Hematopoietic multipotent progenitor cell treated with erythropoietin and hydrocortisone succinate and interleukin-3 and kit ligand, for 4 days (in vitro differentiated cells): ENCODE measurements around the gene PRMT5.

Source experiments
- DNase-seq: peaks from one replicate; pipeline ENCODE4 v3.0.0-alpha.2; 2015

Gene PRMT5

GRCh38 chr14:22929961-22930364 is 787 bp upstream of the PRMT5 start:
- no peak for DNase-seq

GRCh38 chr14:22928237-22929103 is 706 bp downstream of the PRMT5 start:
- DNase-seq, result peak; percentile 55

DNA sequence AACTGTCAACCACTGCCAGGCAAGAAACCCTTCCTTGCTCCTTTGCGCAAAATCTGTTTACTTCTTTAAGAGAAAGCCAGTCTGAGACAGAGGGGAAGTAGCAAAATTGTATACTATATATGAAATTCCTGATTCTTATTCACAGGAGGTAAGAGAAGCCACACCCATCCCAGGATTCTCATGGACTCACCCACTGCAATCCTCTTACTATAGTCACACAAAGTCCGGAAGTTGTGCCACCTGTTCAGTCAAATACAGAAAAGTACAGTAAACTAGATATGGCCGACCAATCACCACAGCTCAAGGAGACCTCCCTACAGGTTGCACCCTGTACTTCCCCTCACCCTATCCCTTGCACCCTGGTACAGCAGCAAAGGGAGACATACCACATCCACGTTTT is 2.9 kb downstream of the PRMT5 start:
- DNase-seq, result no peak

DNA sequence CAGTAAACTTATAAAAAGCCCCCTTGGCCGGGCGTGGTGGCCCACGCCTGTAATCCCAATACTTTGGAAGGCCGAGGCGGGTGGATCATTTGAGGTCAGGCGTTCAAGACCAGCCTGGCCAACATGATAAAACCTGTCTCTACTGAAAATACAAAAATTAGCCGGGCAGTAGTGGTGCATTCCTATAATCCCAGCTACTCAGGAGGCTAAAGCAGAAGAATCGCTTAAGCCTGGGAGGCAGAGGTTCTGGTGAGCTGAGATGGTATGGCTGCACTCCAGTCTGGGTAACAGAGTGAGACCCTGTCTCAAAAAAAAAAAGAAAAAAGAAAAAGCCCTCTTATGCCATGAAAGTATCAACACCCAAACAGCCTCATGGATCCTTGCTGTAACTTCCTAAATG is 3.7 kb downstream of the PRMT5 start:
- no peak for DNase-seq

DNA sequence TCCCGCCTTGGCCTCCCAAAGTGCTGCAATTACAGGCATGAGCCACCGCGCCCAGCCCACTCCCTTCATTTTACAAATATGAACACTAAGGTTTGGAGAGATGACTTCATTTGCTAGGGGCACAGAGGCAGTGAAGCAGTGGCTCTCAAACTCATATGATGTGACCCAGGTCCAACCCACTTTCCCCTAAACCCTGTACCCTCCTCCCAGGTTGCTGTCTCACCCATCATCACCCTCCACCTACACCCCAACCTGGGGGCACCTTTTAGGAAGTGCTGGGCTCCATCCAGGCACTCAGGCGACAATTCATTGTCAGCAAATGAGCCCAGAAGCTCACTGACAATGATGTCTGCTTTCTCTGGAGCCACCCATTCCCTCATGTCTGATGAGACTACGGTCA is 5.4 kb downstream of the PRMT5 start:
- DNase-seq, result no peak

- no peak for DNase-seq
Measured at GRCh38 chr14:22922294-22922693, 6.9 kb downstream of the PRMT5 start.

GRCh38 chr14:22920697-22921096 is 8.5 kb downstream of the PRMT5 start:
- no peak for DNase-seq

GRCh38 chr14:22919601-22919921 is 9.6 kb downstream of the PRMT5 start:
- DNase-seq, result no peak

GRCh38 chr14:22918804-22919600 is 10.2 kb downstream of the PRMT5 start, which contains the start of gene RBM23:
Gene RBM23 (minus strand): TSS chr14:22919149.
- DNase-seq, result peak; percentile 100

- peak; percentile 63 for DNase-seq
Measured at GRCh38 chr14:22915886-22916521, 13.2 kb downstream of the PRMT5 start.

DNA sequence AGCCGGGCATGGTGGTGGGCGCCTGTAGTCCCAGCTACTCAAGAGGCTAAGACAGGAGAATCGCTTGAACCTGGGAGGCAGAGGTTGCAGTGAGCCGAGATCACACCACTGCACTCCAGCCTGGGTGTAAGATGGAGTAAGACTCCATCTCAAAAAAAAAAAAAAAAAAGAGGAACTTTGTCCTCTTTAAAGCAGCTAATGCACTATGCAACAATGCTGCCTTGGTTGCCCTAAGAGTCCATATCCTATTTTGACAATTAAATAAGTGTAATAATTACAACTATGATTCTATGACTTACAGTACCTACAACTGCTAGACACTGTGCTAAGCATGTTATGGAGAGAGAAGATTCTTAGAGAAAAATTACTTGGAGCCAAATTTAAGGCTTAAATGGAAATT is 14.3 kb downstream of the PRMT5 start:
- DNase-seq, result peak; percentile 36

DNA sequence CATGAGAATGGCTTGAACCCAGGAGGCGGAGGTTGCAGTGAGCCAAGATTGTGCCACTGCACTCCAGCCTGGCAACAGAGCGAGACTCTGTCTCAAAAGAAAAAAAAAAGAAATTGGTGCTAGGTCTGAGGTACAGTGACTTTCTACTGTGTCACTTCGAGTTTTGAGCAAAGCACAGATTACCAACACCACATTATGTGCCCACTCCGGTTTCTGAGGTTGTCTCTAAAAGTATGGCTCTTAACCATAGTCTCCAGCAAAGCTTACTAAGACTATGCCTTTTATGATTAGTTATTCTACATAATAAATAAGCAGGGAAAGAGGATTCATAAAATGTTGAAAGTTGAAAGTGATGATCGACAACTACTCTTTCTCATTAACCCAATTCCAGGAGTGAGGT is 18.3 kb downstream of the PRMT5 start:
- DNase-seq, result no peak

GRCh38 chr14:22908601-22909000 is 20.6 kb downstream of the PRMT5 start:
- DNase-seq, result peak; percentile 32

- DNase-seq, result no peak
Measured at GRCh38 chr14:22907429-22907828, 21.7 kb downstream of the PRMT5 start.

DNA sequence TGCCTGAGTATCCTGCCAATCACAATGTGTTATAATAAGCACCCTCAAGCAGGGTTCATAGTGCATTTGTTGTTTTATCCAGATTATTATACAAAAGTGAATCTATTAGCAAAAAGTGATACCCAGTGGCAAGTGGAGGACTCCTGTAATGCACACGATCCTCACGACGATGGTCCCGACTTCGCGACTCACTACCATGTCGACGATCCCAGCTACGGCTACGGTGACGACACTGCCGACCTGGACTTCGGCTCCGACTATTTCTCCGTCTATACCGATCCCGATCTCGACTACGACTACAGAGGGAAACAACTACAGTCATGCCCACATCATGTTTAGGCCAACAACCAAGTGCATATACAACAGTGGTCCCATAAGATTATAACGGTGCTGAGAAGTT is 23.1 kb downstream of the PRMT5 start:
- DNase-seq, result no peak

DNA sequence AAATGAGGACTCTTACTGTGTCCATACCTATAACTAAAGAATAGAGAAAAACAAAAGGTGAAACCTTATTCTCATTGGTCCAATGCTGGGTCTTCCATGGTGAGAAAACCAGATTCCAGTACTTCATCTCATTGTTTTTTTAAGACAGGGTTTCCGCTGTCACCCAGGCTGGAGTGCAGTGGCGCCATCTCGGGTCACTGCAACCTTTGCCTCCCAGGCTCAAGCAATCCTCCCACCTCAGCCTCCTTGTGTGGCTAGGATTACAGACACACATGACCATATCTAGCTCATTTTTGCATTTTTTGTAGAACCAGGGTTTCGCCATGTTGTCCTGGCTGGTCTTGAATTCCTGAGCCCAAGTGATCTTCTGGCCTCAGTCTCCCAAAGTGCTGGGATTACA is 23.5 kb downstream of the PRMT5 start:
- DNase-seq, result no peak

DNA sequence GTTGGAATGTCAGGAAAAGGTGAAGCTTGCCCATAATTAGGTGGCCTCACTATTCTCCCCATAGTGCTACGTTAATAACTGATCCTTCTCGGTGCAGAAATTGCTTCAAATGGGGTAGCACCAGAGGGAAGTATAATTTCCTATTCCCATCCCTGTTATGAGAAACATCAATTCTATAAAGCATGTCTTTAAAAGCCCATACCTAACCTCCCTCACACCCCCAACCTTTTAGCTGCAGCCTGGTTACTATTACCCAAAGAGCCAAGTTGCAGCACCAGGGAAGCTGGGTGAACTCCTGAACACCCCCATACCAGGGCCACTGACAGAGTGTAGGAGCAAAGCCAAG is 25.5 kb downstream of the PRMT5 start:
- DNase-seq, result no peak

DNA sequence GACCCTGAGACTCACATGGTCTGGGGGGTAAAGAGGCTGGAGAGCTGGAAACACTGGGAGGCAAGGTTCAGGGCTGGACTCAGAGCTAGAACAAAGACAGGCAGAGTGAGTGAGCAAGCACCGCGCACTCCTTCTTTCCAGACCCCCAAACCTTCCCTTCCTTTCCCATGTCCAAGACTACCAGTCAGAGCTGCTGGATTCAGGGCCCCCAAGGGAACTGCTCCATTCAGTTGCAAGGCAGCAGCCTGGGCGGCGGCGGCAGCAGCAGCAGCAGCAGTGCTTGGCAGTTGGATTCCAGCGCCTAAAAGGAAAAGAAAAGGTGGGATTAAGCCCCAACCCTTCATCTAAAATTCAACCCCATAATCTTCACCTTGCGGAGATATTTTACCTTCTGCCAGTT is 27.4 kb downstream of the PRMT5 start:
- no peak for DNase-seq

- DNase-seq, result peak; percentile 87
Measured at GRCh38 chr14:22900081-22900799, 28.9 kb downstream of the PRMT5 start.

- no peak for DNase-seq
Measured at GRCh38 chr14:22898302-22899090, 30.7 kb downstream of the PRMT5 start.

DNA sequence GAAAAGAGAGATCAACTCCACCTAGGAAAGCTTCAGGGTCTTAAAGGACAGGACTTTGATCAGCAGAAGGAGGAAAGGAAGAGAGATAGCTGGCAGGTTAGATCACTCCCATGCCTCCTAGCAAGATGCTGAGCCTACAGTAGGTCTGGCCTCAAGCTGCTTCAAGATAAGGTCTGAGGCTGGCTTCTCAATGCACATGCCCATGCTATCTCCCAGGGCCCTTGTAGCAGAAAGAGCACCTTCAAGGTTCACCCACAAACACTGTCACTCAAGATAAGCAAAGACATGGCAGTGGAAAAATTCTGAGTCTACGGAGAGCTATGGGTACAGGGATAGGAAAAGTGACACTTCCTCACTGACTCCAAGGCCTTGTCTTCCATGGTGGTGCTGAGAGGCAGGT is 31.8 kb downstream of the PRMT5 start:
- peak; percentile 94 for DNase-seq

DNA sequence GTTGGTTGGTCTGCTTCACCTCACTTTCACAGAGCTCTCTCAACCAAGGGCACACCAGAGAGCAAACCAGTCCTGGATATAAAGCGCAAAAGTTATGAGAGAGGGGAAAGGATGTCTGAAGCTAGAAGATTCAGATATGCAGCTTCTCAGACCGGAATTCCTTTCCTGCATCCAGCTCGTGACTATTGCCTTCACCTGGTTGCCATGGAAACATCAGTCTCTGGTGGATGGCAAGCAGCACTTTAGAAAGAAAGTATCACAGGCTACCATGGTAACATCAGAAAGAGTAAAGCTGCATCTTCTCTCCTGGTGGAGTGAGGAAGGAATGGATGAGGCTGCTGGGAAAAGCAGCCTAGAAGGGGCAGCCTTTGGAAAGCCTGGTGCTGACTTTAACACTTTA is 32.4 kb downstream of the PRMT5 start:
- DNase-seq, result no peak
